Endothelial cell of umbilical vein (primary cell): ENCODE results near the gene ACP4. TPM values are rescaled to one million over a fixed set of nuclear protein-coding genes. Genes with fewer than 3 reads are reported as not detected.

ENCODE experiments used
- BruUV-seq: library from RNA; stranded (reverse); fragments of 400-500 nt; replicated peaks from 2 replicates; lab custom pipeline; 2021; lab: Mats Ljungman, UMichigan
- CTCF ChIA-PET: fragments of 300-600, 350-600 bp; sonication (Branson Sonifier 250); formaldehyde crosslinking; loops from one replicate; lab custom pipeline; 2021; ENCODE audit warnings: antibody characterized with exemption, inconsistent platforms; lab: Charles Lee
- POLR2A ChIA-PET: fragments of 300-600, 350-600 bp; sonication (Branson Sonifier 250); formaldehyde crosslinking; loops from one replicate; lab custom pipeline; 2021; ENCODE audit warnings: antibody characterized with exemption, inconsistent platforms; lab: Charles Lee
- DNase-seq: peaks from one replicate; pipeline ENCODE4 v3.0.0-alpha.2; 2011; ENCODE audit warnings: low read depth, low spot score
- FAIRE-seq: peaks from 2 replicates; lab custom pipeline; 2011; peaks lifted over from hg19 to GRCh38; lab: Jason Lieb, UNC
- H2AFZ ChIP-seq: 2 replicates; pipeline ENCODE4 v1.6.0; 2012; ENCODE audit warnings: low read depth, low read length, control low read depth, inconsistent platforms
- H3K27ac ChIP-seq: 2 replicates; pipeline ENCODE4 v1.5.1; 2011; ENCODE audit warnings: low read depth, mild to moderate bottlenecking, control low read depth, low read length, moderate library complexity; ENCODE audit not compliant: insufficient read depth
- H3K27me3 ChIP-seq, 2 experiments: 2 replicates each; pipeline versions ENCODE4 v1.6.0 to v1.6.1; 2011; ENCODE audit warnings: low read length in 2 of 2, mixed read lengths in 1 of 2; ENCODE audit not compliant: control insufficient read depth in 2 of 2, insufficient read depth in 2 of 2
- H3K36me3 ChIP-seq, 2 experiments: 2 replicates in 1 of 2; 3 replicates in 1 of 2; pipeline ENCODE4 v1.5.1; 2011; ENCODE audit warnings: low read length in 2 of 2, mild to moderate bottlenecking in 1 of 2, moderate library complexity in 1 of 2; ENCODE audit not compliant: control insufficient read depth in 2 of 2, insufficient read depth in 2 of 2; ENCODE audit errors: extremely low read depth in 1 of 2
- H3K4me1 ChIP-seq: 3 replicates; pipeline ENCODE4 v1.5.1; 2011; ENCODE audit warnings: mild to moderate bottlenecking, low read length; ENCODE audit not compliant: control insufficient read depth, insufficient read depth; ENCODE audit errors: extremely low read depth
- H3K4me2 ChIP-seq: 2 replicates; pipeline ENCODE4 v1.6.1; 2011; ENCODE audit warnings: low read length, control low read depth, mixed read lengths; ENCODE audit not compliant: insufficient read depth
- H3K4me3 ChIP-seq, 3 experiments: fragments of 200-600 bp in 1 of 3; sonication (generic), shearing (Covaris generic) in 1 of 3; replicated peaks in 1 of 3; 2 replicates each; pipeline ENCODE4 v1.5.1; 2011 to 2016; ENCODE audit warnings: control low read depth in 3 of 3, low read length in 3 of 3, mild to moderate bottlenecking in 2 of 3, inconsistent platforms in 1 of 3, low read depth in 1 of 3, moderate library complexity in 1 of 3; ENCODE audit not compliant: insufficient read depth in 1 of 3
- H3K79me2 ChIP-seq: 2 replicates; pipeline ENCODE4 v1.6.0; 2012; ENCODE audit warnings: low read length, inconsistent platforms; ENCODE audit not compliant: control insufficient read depth, insufficient read depth
- H3K9ac ChIP-seq: replicated peaks from 2 replicates; pipeline ENCODE3; 2011; ENCODE audit warnings: low read length, control low read depth; ENCODE audit not compliant: insufficient read depth; ENCODE audit errors: extremely low read depth
- H3K9me1 ChIP-seq: replicated peaks from 3 replicates; pipeline ENCODE4 v1.6.0; 2011; ENCODE audit warnings: mild to moderate bottlenecking, low read length; ENCODE audit not compliant: control insufficient read depth, insufficient read depth; ENCODE audit errors: extremely low read depth
- H3K9me3 ChIP-seq: replicated peaks from 2 replicates; pipeline ENCODE4 v1.5.1; 2012; ENCODE audit warnings: low read length, inconsistent platforms; ENCODE audit not compliant: control insufficient read depth, insufficient read depth
- H4K20me1 ChIP-seq: replicated peaks from 2 replicates; pipeline ENCODE3; 2011; ENCODE audit warnings: mild to moderate bottlenecking, low read length; ENCODE audit not compliant: control insufficient read depth, insufficient read depth; ENCODE audit errors: extremely low read depth
- EZH2 ChIP-seq: IDR thresholded peaks from 2 replicates; pipeline ENCODE4 v1.6.1; 2012; ENCODE audit warnings: borderline replicate concordance, low read depth, mild to moderate bottlenecking, moderate library complexity, low read length, inconsistent platforms; ENCODE audit not compliant: severe bottlenecking
- FOS ChIP-seq: IDR thresholded peaks from 2 replicates; pipeline ENCODE4 v1.6.1; 2011; ENCODE audit warnings: mild to moderate bottlenecking, low read length, moderate library complexity, borderline replicate concordance; ENCODE audit not compliant: insufficient read depth
- GATA2 ChIP-seq: IDR thresholded peaks from 2 replicates; pipeline ENCODE4 v1.7.0; 2011; ENCODE audit warnings: low read depth, mild to moderate bottlenecking, moderate library complexity, mixed read lengths, low read length; ENCODE audit not compliant: insufficient read length, insufficient read depth
- JUN ChIP-seq: IDR thresholded peaks from 2 replicates; pipeline ENCODE4 v1.6.1; 2011; ENCODE audit warnings: borderline replicate concordance, low read depth; ENCODE audit not compliant: insufficient read length, insufficient read depth
- MYC ChIP-seq: IDR thresholded peaks from one replicate; pipeline ENCODE4 v1.6.1; 2011; ENCODE audit warnings: mild to moderate bottlenecking, low read depth, low read length
- POLR2A ChIP-seq: IDR thresholded peaks from 2 replicates; pipeline ENCODE4 v1.6.1; 2012; ENCODE audit warnings: low read depth, mild to moderate bottlenecking, control low read depth, low read length
- POLR2AphosphoS5 ChIP-seq: IDR thresholded peaks from 2 replicates; pipeline ENCODE4 v1.6.1; 2012; ENCODE audit warnings: low read depth, mild to moderate bottlenecking, control low read depth, low read length, moderate library complexity; ENCODE audit not compliant: insufficient read depth
- dilution Hi-C: fragments of 300-500 bp; cut with MboI; formaldehyde crosslinking; loops from one replicate; pipeline ENCODE4 v1.15.0; 2019; ENCODE audit warnings: low sequenced_read_pairs; ENCODE audit not compliant: extremely low pct_ligation_motif_present
- intact Hi-C: fragments of 100-400 bp; cut with micrococcal nuclease; formaldehyde crosslinking; loops from one replicate; pipeline ENCODE4 v1.10.0; 2022
- polyA plus RNA-seq, 4 experiments: library from polyadenylated mRNA; depleted of rRNA in 3 of 4; stranded (reverse) in 3 of 4; unstranded in 1 of 4; fragments of >200 nt; gene quantifications; 2 replicates each; pipeline versions ENCODE4 v1.2.1 to v1.2.3, GENCODE V29; 2011 to 2012; ENCODE audit warnings: missing spikeins in 1 of 4
- total RNA-seq: library from RNA; stranded (reverse); gene quantifications from 2 replicates; pipeline ENCODE4 v1.2.3, GENCODE V29; 2021
- TF ChIP-seq, protein P1 (sequence below), 2 donors: IDR thresholded peaks; 1 replicate in 1 of 2; 2 replicates in 1 of 2; pipeline ENCODE4 v1.5.1; 2011; ENCODE audit warnings: low read length in 2 of 2, mild to moderate bottlenecking in 2 of 2, moderate library complexity in 2 of 2, control low read depth in 1 of 2, inconsistent platforms in 1 of 2, low read depth in 1 of 2; ENCODE audit not compliant: insufficient read depth in 1 of 2; ENCODE audit errors: extremely low read depth in 1 of 2
- TF ChIP-seq, protein P2 (sequence below): IDR thresholded peaks from 2 replicates; pipeline ENCODE4 v1.6.1; 2011; ENCODE audit not compliant: insufficient read depth, insufficient read length

ACP4 gene
- total and polyA plus RNA-seq, 2 donors (not counting 3 experiments of a cell fraction or from before 2014, with no cell fraction given): not detected

GRCh38 chr19:50833117-50833801 is 43.0 kb downstream of the ACP4 start, which contains the start of gene KLK15:
Gene KLK15, minus strand, starts transcription at chr19:50833574. Its CDS starts 2,082 bp downstream, at chr19:50831492.
- no peaks in the 10 kb centered on the region for H3K9me1 ChIP-seq
- H3K27ac ChIP-seq: no peak within 1 kb of the TSS
- FAIRE-seq (no peak), DNase-seq (no peak)
- intact Hi-C loops: no loop called here
- TF ChIP-seq POLR2AphosphoS5 (no peak), MYC (no peak), GATA2 (no peak), POLR2A (no peak), EZH2 (no peak), JUN (no peak), FOS (no peak)
- TF ChIP-seq, protein P1, sequence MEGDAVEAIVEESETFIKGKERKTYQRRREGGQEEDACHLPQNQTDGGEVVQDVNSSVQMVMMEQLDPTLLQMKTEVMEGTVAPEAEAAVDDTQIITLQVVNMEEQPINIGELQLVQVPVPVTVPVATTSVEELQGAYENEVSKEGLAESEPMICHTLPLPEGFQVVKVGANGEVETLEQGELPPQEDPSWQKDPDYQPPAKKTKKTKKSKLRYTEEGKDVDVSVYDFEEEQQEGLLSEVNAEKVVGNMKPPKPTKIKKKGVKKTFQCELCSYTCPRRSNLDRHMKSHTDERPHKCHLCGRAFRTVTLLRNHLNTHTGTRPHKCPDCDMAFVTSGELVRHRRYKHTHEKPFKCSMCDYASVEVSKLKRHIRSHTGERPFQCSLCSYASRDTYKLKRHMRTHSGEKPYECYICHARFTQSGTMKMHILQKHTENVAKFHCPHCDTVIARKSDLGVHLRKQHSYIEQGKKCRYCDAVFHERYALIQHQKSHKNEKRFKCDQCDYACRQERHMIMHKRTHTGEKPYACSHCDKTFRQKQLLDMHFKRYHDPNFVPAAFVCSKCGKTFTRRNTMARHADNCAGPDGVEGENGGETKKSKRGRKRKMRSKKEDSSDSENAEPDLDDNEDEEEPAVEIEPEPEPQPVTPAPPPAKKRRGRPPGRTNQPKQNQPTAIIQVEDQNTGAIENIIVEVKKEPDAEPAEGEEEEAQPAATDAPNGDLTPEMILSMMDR (IDR thresholded peaks at IDR 0.05; ENCODE audit: extremely low read depth in 1 of 2, insufficient read depth in 1 of 2, low read depth in 1 of 2, low read length in 2 of 2): no peak
- TF ChIP-seq, protein P2, sequence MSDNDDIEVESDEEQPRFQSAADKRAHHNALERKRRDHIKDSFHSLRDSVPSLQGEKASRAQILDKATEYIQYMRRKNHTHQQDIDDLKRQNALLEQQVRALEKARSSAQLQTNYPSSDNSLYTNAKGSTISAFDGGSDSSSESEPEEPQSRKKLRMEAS: no peak
- no peaks in the 10 kb centered on the region for H3K36me3 ChIP-seq
- ChIA-PET CTCF (no interaction called here), POLR2A (no interaction called here)
- no peak within 1 kb of the TSS for H3K4me2 ChIP-seq
- BruUV-seq: no TSS peak
- H3K9me3 ChIP-seq: no peaks in the 10 kb centered on the region
- H3K4me3 ChIP-seq: no peak within 1 kb of the TSS
- no peaks in the 10 kb centered on the region for H4K20me1 ChIP-seq
- H2AFZ ChIP-seq: no peak within 1 kb of the TSS
- no peaks in the 10 kb centered on the region for H3K27me3 ChIP-seq
- H3K79me2 ChIP-seq: no peaks in the 10 kb centered on the region
- dilution Hi-C loops: no loop called here
- peaks cover 4% of the 10 kb centered on the region for H3K4me1 ChIP-seq
- no peak within 1 kb of the TSS for H3K9ac ChIP-seq
